Heart right ventricle (tissue), 16 donors: Measurements from ENCODE around the gene TMEM154. TPM values are rescaled to one million over a fixed set of nuclear protein-coding genes. Genes with fewer than 3 reads are reported as not detected.

Source experiments
- ATAC-seq, 8 donors: fragments of 200-7000 bp; cut with Tn5 transposase; one replicate each; pipeline ENCODE4 v1.9.1; 2020; ENCODE audit warnings: mild to moderate bottlenecking in 8 of 8, moderate library complexity in 8 of 8, moderate number of reproducible peaks in 1 of 8
- DNase-seq, 2 donors: peaks; one replicate each; pipeline ENCODE4 v3.0.0-alpha.2; 2020
- H3K27ac ChIP-seq, 10 donors: fragments of 200-600 bp; sonication (generic) in 2 of 10; one replicate each; pipeline versions ENCODE4 v1.5.0 to v1.8.0; 2020 to 2022; ENCODE audit warnings: mild to moderate bottlenecking in 3 of 10
- H3K27me3 ChIP-seq, 7 donors: fragments of 200-600 bp; one replicate each; pipeline ENCODE4 v1.8.0; 2021 to 2022; ENCODE audit warnings: mild to moderate bottlenecking in 2 of 7
- H3K36me3 ChIP-seq, 9 donors: fragments of 200-600 bp; sonication (generic) in 1 of 9; one replicate each; pipeline versions ENCODE4 v1.5.0 to v1.8.0; 2020 to 2022; ENCODE audit warnings: mild to moderate bottlenecking in 2 of 9
- H3K4me1 ChIP-seq, 9 donors: fragments of 200-600 bp; sonication (generic) in 1 of 9; one replicate each; pipeline versions ENCODE4 v1.5.0 to v1.8.0; 2020 to 2022; ENCODE audit warnings: mild to moderate bottlenecking in 4 of 9
- H3K4me3 ChIP-seq, 10 donors: fragments of 200-600 bp; sonication (generic) in 2 of 10; one replicate each; pipeline versions ENCODE4 v1.5.0 to v1.8.0; 2020 to 2022; ENCODE audit warnings: mild to moderate bottlenecking in 7 of 10, moderate library complexity in 2 of 10
- H3K9me3 ChIP-seq, 11 donors: fragments of 200-600 bp in 10 of 11; sonication (generic) in 2 of 11; one replicate each; pipeline versions ENCODE4 v1.5.0 to v1.8.0; 2013 to 2022; ENCODE audit warnings: mild to moderate bottlenecking in 2 of 11, control low read depth in 1 of 11, moderate library complexity in 1 of 11
- WGBS, 2 donors: extraction: QIAGEN DNeasy Blood & Tissue Kit; methylation state at CpG; one replicate each; pipeline ENCODE4 v1.1.7; 2013; ENCODE audit warnings: inconsistent platforms in 1 of 2; 5-methylcytosine and 5-hydroxymethylcytosine counted together
- intact Hi-C, 10 donors: fragments of 100-400 bp; cut with DNase I; formaldehyde crosslinking; loops; one replicate each; pipeline versions ENCODE4 v1.11.1 to v1.14.2; 2022
- polyA plus RNA-seq, 2 donors: library from polyadenylated mRNA; stranded (reverse); fragments of 200-250 nt; gene quantifications; one replicate each; pipeline ENCODE4 v1.2.3, GENCODE V29; 2013
- total RNA-seq, 10 donors: library from RNA; stranded (reverse); fragmentation: NEBNext Ultra II Directional in 3 of 10; extraction: Animal tissue kit (Norgen Biotek cat#: 25700) in 3 of 10; gene quantifications; one replicate each; pipeline versions ENCODE4 v1.2.1 to v1.2.4, GENCODE V29; 2021 to 2023
- TF ChIP-seq, protein P1 (sequence below), 9 donors: fragments of 200-600 bp; sonication (generic) in 2 of 9; IDR thresholded peaks; one replicate each; pipeline versions ENCODE4 v1.5.0 to v1.8.0; 2021 to 2022; ENCODE audit warnings: antibody characterized with exemption in 9 of 9, mild to moderate bottlenecking in 5 of 9, moderate library complexity in 1 of 9
- donor health status: Arrhythmogenic right ventricular cardiomyopathy.
- donor health status: ischemic (EF 13 %, LVEDD 7.1; RV severe dilation, severe dysfunction).
- donor health status: healthy with polysubstance abuse.
- donor health status: DM: no; HTN: yes; CAD: no.
- donor health status: DM: no; HTN: no; CAD: no.
- donor health status: ischemic (EF 25% LVEDD 6.9; RV normal size, moderate dysfunction).
- donor health status: ischemic (EF 25% LVEDD 5.7; RV mildly dilated, moderate dysfunction).
- donor health status: healthy.
- donor health status: DM: yes; HTN: yes; CAD: no.
- donor health status: Ischemic cardiomyopathy.
- donor health status: ischemic (EF 35%, LVEDD 5.7; RV mildly dilated, moderate dysfunction).
- donor health status: nonischemic (EF 11% LVEDD 7.7; RV severe dilation, severe dysfunction).
- donor health status: DM: yes; HTN: yes; CAD: no.
- donor health status: PGD.
- donor health status: ischemic (EF 29% LVEDD 5.4; RV normal size, mild dysfunction).
- donor health status: nonischemic (EF 23%, LVEDD 6.1; RV moderate dilation, normal function).

TMEM154 gene
- total and polyA plus RNA-seq, 12 donors: 0.25 to 5.4 (median 1.8) TPM

DNA sequence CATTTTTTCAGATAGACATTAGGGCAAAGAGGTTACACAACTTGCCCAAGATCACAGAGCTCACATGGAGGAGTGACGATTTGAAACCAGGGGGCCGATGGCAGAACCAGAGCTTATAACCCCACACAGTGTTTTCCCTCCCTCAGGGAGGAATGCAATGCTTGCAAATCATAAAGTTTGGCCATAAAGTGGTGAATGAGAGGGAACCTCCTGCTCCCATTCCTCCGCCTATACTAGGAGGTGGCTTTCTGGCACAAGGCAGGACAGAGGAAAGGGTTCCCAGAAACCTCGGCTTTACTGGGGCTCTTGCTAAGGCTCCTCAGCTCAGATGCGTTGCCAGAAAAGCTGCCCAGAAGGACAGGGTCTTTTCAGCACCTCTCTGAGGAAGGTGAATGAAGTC, 19.3 kb downstream of the TMEM154 start:
- Histone ChIP-seq H3K36me3 (peaks cover 0 to 3% (median 0%) of the 10 kb centered on the region in 9 donors), H3K9me3 (peaks cover 0 to 37% (median 24%) of the 10 kb centered on the region in 11 donors), H3K27me3 (no peaks in the 10 kb centered on the region), H3K4me1 (peaks cover 0 to 19% (median 0%) of the 10 kb centered on the region in 9 donors), H3K4me3 (no peak overlapping the region), H3K27ac (no peak overlapping the region)
- no peak for ATAC-seq
- intact Hi-C loops: no loop called here
- DNase-seq: no peak
- TF ChIP-seq, protein P1, sequence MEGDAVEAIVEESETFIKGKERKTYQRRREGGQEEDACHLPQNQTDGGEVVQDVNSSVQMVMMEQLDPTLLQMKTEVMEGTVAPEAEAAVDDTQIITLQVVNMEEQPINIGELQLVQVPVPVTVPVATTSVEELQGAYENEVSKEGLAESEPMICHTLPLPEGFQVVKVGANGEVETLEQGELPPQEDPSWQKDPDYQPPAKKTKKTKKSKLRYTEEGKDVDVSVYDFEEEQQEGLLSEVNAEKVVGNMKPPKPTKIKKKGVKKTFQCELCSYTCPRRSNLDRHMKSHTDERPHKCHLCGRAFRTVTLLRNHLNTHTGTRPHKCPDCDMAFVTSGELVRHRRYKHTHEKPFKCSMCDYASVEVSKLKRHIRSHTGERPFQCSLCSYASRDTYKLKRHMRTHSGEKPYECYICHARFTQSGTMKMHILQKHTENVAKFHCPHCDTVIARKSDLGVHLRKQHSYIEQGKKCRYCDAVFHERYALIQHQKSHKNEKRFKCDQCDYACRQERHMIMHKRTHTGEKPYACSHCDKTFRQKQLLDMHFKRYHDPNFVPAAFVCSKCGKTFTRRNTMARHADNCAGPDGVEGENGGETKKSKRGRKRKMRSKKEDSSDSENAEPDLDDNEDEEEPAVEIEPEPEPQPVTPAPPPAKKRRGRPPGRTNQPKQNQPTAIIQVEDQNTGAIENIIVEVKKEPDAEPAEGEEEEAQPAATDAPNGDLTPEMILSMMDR (IDR thresholded peaks at IDR 0.05): no peak
- WGBS, 2 donors: 75 to 81% methylated on average over 5 of the region's 5 CpGs

DNA sequence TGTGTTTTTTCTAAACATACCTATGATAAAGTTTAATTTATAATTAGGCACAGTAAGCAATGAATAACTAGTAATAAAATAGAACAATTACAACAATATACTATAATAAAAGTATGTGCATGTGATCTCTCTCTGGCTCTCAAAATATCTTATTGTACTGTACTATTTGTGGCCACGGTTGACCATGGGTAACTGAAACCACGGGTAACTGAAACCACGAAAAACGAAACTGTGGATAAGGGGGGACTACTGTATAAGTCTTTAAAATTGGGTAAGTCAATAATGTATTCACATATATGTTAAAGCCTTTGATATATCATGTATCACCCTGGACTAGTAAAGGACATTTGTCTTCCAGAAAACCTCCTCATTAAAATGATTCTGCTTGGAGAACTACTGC, 20.0 kb downstream of the TMEM154 start:
- H3K4me3 ChIP-seq: no peak overlapping the region
- WGBS, 2 donors: 68 to 96% methylated on average over 4 of the region's 4 CpGs
- no peak for ATAC-seq
- TF ChIP-seq, protein P1 (IDR thresholded peaks at IDR 0.05): no peak
- H3K4me1 ChIP-seq: peaks cover 0 to 19% (median 0%) of the 10 kb centered on the region in 9 donors
- no peak overlapping the region for H3K27ac ChIP-seq
- DNase-seq: no peak
- H3K9me3 ChIP-seq: peaks cover 0 to 37% (median 24%) of the 10 kb centered on the region in 11 donors
- peaks cover 0 to 3% (median 0%) of the 10 kb centered on the region in 9 donors for H3K36me3 ChIP-seq
- intact Hi-C loops: no loop called here
- H3K27me3 ChIP-seq: no peaks in the 10 kb centered on the region

DNA sequence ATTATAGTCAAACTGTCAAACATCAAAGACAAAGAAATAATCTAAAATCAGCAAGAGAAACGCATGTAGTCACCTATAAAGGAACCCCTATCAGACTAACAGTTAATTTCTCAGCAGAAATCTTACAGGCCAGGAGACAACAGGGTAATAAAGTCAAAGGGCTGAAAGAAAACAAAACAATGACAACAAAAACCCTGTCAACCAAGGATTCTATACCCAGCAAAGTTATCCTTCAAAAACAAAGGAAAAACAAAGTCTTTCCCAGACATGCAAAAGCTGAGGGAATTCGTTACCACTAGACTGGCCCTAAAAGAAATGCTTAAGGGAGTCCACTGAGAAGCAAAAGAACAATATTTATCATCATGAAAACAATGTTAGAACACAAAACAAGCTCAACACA, 22.1 kb downstream of the TMEM154 start:
- DNase-seq: no peak
- Histone ChIP-seq H3K27ac (no peak overlapping the region), H3K4me1 (peaks cover 0 to 9% (median 0%) of the 10 kb centered on the region in 9 donors), H3K9me3 (peaks cover 0 to 37% (median 24%) of the 10 kb centered on the region in 11 donors), H3K4me3 (no peak overlapping the region), H3K27me3 (no peaks in the 10 kb centered on the region), H3K36me3 (peaks cover 0 to 3% (median 0%) of the 10 kb centered on the region in 9 donors)
- WGBS, 2 donors: 89% methylated on average over 2 of the region's 2 CpGs
- intact Hi-C loops: no loop called here
- TF ChIP-seq, protein P1 (IDR thresholded peaks at IDR 0.05): no peak
- no peak for ATAC-seq

DNA sequence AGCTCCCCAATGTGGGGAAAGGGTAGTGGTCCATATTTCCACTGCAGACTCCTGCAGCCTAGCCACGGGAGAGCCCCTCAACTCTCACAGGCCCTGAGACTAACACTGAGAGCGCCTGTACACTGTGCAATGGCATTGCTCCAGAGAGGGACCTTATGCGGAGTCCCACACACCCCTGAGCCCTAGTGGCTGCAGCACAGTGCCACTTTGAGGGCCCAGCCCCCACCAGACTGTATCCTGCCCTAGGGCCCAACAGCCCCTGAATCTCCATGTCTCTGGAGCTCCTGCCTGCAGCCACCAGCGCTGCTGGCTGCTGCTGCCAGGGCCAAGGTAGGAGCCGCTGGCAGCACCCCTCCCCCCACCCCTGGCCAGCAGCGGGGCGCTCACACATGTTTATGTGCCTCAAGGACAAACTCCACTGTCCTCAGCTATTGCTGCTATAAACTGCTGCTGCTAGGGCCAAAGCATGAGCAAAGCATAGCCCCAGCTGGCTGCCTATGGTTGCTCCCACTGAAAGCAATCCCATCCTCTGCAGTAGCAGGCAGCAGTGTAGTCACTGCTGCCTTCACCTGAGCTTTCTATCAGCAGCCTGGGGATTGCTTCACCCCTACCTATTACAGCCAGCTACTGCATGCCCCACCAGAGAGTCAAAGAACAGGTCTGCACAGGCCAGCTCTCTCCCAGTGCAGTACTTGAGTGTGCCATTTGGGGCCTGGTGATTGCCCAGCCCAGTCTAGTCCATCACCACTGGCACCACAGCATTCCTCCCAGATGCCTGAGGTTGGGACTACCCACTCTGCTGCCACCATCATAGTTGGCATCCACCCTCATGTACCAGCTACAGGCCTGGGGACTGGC, 24.3 kb downstream of the TMEM154 start:
- Histone ChIP-seq H3K27me3 (no peaks in the 10 kb centered on the region), H3K27ac (no peak overlapping the region), H3K4me3 (no peak overlapping the region), H3K4me1 (peaks cover 0 to 9% (median 0%) of the 10 kb centered on the region in 9 donors), H3K9me3 (peaks cover 0 to 37% (median 24%) of the 10 kb centered on the region in 11 donors), H3K36me3 (peaks cover 0 to 10% (median 0%) of the 10 kb centered on the region in 9 donors)
- 77 to 78% methylated on average over 7 of the region's 7 CpGs for WGBS, 2 donors
- DNase-seq (no peak), ATAC-seq (peak in 4 of 8 donors; percentile 47 to 81 (median 75))
- TF ChIP-seq, protein P1 (IDR thresholded peaks at IDR 0.05): no peak
- intact Hi-C loops: no loop called here
